ENCODE data around the gene CUL7. TPM values are rescaled to one million over a fixed set of nuclear protein-coding genes. Genes with fewer than 3 reads are reported as not detected.
"Not testable (repeated sequence)": the region's sequence is repeated elsewhere in the genome, so short reads cannot be mapped to it uniquely, and the experiment has no call there.

CUL7 gene
- total and polyA plus RNA-seq, 2 of the 8 experiments (the other 6 are each of a cell fraction or from before 2014, with no cell fraction given), result 10.8 to 15.0 TPM

DNA sequence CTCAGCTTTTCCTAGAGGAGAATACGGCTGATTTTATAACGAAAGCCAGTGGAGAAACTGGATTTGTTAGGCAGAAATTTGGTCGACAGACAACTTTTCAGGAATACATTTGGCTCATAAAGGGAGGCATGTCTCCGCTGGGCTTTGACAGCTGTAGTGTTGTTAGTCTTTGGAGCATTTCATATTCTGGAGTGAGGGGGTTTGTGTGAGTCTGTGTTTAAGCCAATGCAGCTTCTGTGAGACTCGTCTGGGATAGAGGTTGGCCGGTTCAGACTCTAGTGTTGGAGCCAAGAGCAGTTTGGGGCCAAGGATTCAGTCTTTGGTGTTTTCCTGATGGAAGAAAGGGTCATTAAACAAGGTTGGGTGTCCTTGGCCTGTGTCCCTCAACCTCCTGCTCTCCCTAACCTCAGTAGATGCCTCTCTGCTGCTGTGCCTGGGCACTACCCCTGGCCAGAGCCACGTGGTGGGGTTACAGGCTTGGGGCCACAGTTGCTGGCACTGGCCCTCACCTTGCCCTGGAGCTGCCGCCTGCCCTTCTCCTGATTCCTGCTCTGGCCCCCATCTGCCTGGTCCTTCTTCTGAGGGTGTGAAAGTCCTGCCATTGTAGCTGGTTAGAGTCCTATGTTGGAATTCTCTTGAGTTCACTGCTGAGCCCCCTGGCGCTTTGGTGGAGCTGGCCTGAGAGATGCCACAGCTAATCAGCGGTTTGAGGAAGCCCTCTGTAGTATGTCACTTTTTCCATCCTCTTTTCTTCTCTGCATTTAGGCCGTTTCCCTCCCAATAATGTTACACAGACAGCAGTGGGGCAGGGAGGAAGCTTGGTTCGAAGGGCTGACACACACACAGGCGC lies 29.4 kb upstream of the CUL7 start (continued):
- TF ChIP-seq, protein P1, sequence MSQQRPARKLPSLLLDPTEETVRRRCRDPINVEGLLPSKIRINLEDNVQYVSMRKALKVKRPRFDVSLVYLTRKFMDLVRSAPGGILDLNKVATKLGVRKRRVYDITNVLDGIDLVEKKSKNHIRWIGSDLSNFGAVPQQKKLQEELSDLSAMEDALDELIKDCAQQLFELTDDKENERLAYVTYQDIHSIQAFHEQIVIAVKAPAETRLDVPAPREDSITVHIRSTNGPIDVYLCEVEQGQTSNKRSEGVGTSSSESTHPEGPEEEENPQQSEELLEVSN (IDR thresholded peaks at IDR 0.05), result no peak
- TF ChIP-seq CHD2 (IDR thresholded peaks at IDR 0.05; ENCODE audit: low read length), result no peak
- no peak for TF ChIP-seq SRF (IDR thresholded peaks at IDR 0.05; ENCODE audit: low read depth, low read length)
- TF ChIP-seq RFX5 (IDR thresholded peaks at IDR 0.05; ENCODE audit: borderline replicate concordance, low read depth, low read length), result no peak

DNA sequence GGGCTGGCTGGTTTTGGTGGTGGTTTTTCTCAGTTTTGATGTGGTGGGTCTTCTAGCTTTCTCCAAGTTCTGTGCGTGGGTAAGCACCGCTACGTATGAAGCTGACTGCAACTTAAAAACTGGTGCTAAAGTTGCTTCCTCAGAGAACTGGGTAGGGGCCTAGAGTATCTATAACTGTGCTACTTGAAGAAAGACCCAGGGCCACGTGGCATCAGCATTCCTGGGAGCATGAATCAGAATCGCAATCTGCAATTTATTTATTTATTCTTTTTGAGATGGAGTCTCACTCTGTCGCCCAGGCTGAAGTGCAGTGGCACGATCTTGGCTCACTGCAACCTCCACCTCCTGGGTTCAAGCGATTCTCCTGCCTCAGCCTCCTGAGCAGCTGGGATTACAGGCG lies 28.3 kb upstream of the CUL7 start:
- H2AK5ac ChIP-seq (ENCODE audit: low read depth, low read length); DNase-seq (ENCODE audit: low read depth in 1 of 2, low spot score in 2 of 2); H3K4me3 ChIP-seq (ENCODE audit: extremely low read depth in 1 of 4, insufficient read depth in 2 of 4, low read depth in 3 of 4, low read length in 4 of 4); H3K23me2 ChIP-seq (ENCODE audit: low read depth, low read length); H4K5ac ChIP-seq (ENCODE audit: insufficient read length, low read depth, low read length); FAIRE-seq; H3K27ac ChIP-seq (ENCODE audit: low read depth, low read length); H4K8ac ChIP-seq (ENCODE audit: extremely low read depth, insufficient read depth, low read length); H2BK120ac ChIP-seq (replicated peaks; ENCODE audit: low read depth, low read length); H2BK12ac ChIP-seq (ENCODE audit: low read depth, low read length); H3K4me2 ChIP-seq (ENCODE audit: insufficient read depth in 1 of 2, low read depth in 2 of 2, low read length in 2 of 2); H2BK5ac ChIP-seq (ENCODE audit: low read depth, low read length); H2BK15ac ChIP-seq (ENCODE audit: low read length); H3K9me3 ChIP-seq (ENCODE audit: insufficient read depth in 2 of 2, low read depth in 1 of 2, low read length in 1 of 2); H3K36me3 ChIP-seq (ENCODE audit: control insufficient read depth in 2 of 4, insufficient read depth in 4 of 4, low read length in 3 of 4); H3K23ac ChIP-seq (ENCODE audit: insufficient read length); H4K91ac ChIP-seq (replicated peaks; ENCODE audit: insufficient read length, low read length); H2AFZ ChIP-seq (ENCODE audit: low read length); H2BK20ac ChIP-seq (ENCODE audit: low read length); H3K27me3 ChIP-seq (replicated peaks in 1 of 4; ENCODE audit: control insufficient read depth in 3 of 4, extremely low read depth in 1 of 4, insufficient read depth in 3 of 4, low read length in 3 of 4); H3K18ac ChIP-seq (ENCODE audit: extremely low read depth, low read length); H3K9ac ChIP-seq (replicated peaks in 1 of 4; ENCODE audit: extremely low read depth in 1 of 4, low read depth in 3 of 4, low read length in 3 of 4); H3K14ac ChIP-seq (ENCODE audit: insufficient read length); H3K4ac ChIP-seq (replicated peaks; ENCODE audit: insufficient read length, low read depth, low read length); H3K56ac ChIP-seq (replicated peaks; ENCODE audit: insufficient read length, low read depth, low read length): not testable (repeated sequence)
- 92% methylated on average over 9 of the region's 9 CpGs; no CpG with 5 or more reads in 1 of the 2 experiments for WGBS, 2 experiments (ENCODE audit: extremely low coverage in 1 of 2, insufficient coverage in 1 of 2, insufficient read length in 1 of 2, insufficient replicate concordance in 2 of 2, low coverage in 1 of 2, low lambda C conversion rate in 2 of 2, missing lambda C conversion rate in 1 of 2)
- ChIA-PET POLR2A (ENCODE audit: partially characterized antibody) (interaction anchor here (0.8 to 1.4 kb wide), 3 partner anchors 11 to 29 kb away, joined by 3 read pairs; partner anchors contain the start of gene CUL7), CTCF (ENCODE audit: partially characterized antibody) (interaction anchor here (1.1 to 1.7 kb wide), 5 partner anchors 12 to 62 kb away, joined by 3 to 7 read pairs (median 3); no protein-coding TSS in a partner anchor)
- Histone ChIP-seq H3K79me2 (ENCODE audit: control insufficient read depth in 1 of 2, insufficient read depth in 2 of 2, low read length in 2 of 2) (peaks cover 15 to 92% of the 10 kb centered on the region in 2 experiments), H4K20me1 (replicated peaks in 1 of 2; ENCODE audit: control insufficient read depth in 1 of 2, insufficient read depth in 2 of 2, low read length in 2 of 2) (peaks cover 20 to 21% of the 10 kb centered on the region in 2 experiments), H3K4me1 (replicated peaks in 1 of 4; ENCODE audit: control insufficient read depth in 3 of 4, insufficient read depth in 4 of 4, low read length in 3 of 4) (peaks cover 7 to 17% (median 11%) of the 10 kb centered on the region in 4 experiments; a peak in 6 of 7 replicates), H3K79me1 (ENCODE audit: low read depth, low read length) (peaks cover 28% of the 10 kb centered on the region)
